Stimulated activated CD4-positive, alpha-beta T cell treated with anti-CD3 and anti-CD28 coated beads, Interleukin-1b, Interleukin-23, amount 100 ng/mL, for 4 hours (primary cell): ENCODE data around the gene RASGRF1.
"Not testable (repeated sequence)": the region's sequence is repeated elsewhere in the genome, so short reads cannot be mapped to it uniquely, and the experiment has no call there.

Experiments used
- DNase-seq, 2 donors: peaks; one replicate each; pipeline ENCODE4 v3.0.0-alpha.2; 2020; ENCODE audit warnings: low read depth in 2 of 2

Gene RASGRF1, protein sequence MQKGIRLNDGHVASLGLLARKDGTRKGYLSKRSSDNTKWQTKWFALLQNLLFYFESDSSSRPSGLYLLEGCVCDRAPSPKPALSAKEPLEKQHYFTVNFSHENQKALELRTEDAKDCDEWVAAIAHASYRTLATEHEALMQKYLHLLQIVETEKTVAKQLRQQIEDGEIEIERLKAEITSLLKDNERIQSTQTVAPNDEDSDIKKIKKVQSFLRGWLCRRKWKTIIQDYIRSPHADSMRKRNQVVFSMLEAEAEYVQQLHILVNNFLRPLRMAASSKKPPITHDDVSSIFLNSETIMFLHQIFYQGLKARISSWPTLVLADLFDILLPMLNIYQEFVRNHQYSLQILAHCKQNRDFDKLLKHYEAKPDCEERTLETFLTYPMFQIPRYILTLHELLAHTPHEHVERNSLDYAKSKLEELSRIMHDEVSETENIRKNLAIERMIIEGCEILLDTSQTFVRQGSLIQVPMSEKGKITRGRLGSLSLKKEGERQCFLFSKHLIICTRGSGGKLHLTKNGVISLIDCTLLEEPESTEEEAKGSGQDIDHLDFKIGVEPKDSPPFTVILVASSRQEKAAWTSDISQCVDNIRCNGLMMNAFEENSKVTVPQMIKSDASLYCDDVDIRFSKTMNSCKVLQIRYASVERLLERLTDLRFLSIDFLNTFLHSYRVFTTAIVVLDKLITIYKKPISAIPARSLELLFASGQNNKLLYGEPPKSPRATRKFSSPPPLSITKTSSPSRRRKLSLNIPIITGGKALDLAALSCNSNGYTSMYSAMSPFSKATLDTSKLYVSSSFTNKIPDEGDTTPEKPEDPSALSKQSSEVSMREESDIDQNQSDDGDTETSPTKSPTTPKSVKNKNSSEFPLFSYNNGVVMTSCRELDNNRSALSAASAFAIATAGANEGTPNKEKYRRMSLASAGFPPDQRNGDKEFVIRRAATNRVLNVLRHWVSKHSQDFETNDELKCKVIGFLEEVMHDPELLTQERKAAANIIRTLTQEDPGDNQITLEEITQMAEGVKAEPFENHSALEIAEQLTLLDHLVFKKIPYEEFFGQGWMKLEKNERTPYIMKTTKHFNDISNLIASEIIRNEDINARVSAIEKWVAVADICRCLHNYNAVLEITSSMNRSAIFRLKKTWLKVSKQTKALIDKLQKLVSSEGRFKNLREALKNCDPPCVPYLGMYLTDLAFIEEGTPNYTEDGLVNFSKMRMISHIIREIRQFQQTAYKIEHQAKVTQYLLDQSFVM (N-terminal part only)

DNA sequence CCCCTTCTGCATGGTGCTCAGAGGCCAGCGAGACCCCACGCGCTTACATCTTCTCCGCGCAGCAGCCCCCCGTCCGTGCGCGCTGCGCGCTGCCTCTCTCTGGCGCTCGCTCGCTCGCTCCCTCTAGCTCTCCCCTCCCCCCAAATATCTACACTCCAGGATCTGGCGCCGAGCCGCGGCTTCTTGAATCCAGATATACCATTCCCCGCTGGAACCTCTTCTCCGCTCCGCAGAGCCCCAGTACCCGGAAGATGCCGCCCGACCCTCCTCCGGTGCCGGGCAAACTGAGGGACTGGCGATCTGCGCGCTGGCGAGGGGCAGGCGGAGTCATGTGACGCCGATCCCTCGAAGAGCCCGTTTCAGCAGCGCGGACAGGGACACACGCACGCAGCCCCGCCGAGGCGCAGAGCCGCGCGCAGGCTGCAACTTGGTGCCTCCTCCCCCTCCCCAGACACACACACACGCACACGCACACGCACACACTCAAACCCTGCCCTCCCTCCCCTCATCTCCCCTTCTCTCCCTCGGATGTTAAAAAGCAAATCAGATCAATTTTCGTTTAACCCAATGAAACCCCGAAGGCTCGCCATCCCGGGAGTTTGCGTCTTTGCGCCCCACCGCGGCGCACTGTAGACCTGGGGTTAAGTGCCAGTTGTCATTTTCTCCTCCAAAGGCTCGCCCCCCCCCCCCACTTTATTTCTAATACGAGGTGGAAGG lies at the start of gene RASGRF1:
TSS of gene RASGRF1 (minus strand) at position 294 of the 717 bp plus-strand sequence. CDS start at position 12, 282 bp downstream.
- no peak for DNase-seq

- DNase-seq, result no peak
These were observed 46.0 kb upstream of the RASGRF1 start for GRCh38 chr15:79136434-79137046.

- no peak for DNase-seq
These were observed 42.7 kb upstream of the RASGRF1 start for GRCh38 chr15:79133309-79133708.

- DNase-seq, result no peak
These were observed 42.2 kb upstream of the RASGRF1 start for GRCh38 chr15:79132770-79133169.

DNA sequence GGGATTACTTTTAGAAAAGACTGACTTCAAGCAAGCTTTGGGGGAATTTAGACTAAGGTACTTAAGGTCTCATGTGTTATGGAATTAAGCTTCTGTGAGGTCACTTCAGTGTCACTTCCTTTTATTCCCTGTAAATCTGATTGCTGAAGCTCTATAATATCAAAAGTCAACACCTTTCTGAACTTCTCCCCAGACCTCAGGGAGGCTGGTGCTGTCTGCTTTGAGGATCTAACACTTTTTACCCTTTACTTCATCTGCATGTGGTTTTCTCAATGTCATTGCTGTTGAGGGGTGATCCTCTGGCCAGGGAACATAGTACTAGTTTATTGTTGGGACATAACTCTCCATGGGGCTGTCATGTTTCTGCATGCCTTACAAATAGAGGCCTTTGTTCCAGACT lies 41.8 kb upstream of the RASGRF1 start:
- no peak for DNase-seq

GRCh38 chr15:79130535-79131130 lies 40.1 kb upstream of the RASGRF1 start:
- DNase-seq, result no peak

- DNase-seq, result no peak
These were observed 38.7 kb upstream of the RASGRF1 start for GRCh38 chr15:79129235-79129634.

GRCh38 chr15:79128556-79128955 lies 38.0 kb upstream of the RASGRF1 start:
- DNase-seq, result no peak

GRCh38 chr15:79124388-79124787 lies 33.8 kb upstream of the RASGRF1 start:
- DNase-seq, result no peak

DNA sequence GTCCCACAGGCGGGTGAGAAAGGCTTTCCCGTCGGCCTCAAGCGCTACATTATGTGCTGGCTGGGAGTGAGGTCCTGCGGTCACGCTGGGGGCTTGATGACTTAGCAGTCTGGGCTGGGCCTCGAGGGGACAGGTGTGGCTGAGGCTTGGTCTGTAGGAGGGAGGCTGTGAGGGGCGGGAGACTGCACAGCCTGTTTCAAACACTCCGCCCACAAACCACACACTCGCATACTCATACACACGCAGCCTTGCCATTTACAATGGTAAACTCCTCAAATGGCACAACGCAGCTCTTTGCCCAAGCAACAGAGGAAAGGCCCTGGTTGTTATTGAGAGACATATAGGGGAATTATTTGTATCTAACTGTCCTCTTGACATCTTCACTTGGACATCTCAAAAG lies 32.4 kb upstream of the RASGRF1 start:
- no peak for DNase-seq

GRCh38 chr15:79122391-79122790 lies 31.8 kb upstream of the RASGRF1 start:
- no peak for DNase-seq

GRCh38 chr15:79121571-79121970 lies 31.0 kb upstream of the RASGRF1 start:
- DNase-seq, result no peak

GRCh38 chr15:79117442-79118204 lies 27.0 kb upstream of the RASGRF1 start:
- DNase-seq, result no peak

DNA sequence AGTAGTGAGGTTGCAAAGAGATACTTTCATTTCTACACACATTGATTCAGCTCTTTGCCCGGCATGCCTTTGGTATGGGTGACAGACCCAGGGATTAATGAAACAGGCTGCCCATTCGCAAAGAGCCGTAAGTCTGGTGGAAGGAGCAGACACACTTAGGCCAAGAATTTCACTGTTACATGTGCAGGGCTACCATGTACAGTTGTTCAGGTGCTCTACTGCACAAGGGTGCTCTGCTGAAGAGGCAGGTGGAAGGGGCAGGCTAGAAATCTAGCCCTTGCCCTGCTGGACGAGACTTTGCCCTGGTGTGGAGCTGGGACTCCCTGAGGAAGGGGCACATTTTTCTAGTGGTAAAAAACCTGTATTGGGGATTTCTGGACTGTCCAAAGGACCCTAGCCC lies 26.2 kb upstream of the RASGRF1 start:
- no peak for DNase-seq

GRCh38 chr15:79115986-79116665 lies 25.5 kb upstream of the RASGRF1 start:
- DNase-seq, result no peak

DNA sequence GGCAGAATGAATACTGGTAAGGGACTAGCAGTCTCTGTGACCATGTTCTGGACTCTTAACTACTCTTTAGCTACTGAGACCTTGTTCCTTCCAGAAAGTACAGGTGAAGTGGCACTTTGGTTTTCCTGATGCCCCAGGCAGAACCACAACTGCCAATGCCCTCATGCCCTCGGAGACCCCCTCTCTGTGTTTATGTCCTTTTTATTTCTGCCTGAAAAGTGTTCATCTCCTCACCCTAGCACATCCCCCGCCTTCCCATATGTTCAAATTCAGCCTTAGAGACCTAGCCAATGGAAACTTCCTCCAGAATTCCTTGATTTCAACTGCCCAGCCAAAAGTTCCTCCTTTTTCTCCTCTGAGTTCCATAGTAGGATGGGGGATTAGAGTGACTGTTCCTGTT lies 23.3 kb upstream of the RASGRF1 start:
- DNase-seq, result no peak

DNA sequence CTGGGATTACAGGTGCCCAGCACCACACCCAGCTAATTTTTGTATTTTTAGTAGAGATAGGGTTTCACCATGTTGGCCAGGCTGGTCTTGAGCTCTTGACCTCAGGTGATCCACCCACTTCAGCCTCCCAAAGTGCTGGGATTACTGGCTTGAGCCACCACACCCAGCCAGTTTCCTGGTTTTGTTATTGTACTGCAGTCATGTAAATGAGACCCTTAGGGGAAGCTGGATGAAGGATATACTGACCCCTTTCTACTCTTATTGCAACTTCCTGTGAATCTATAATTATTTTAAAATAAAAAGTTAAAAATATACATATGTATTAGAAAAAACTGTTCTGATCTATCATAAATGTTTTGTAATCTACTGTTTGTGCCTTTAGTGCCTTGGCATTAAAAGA lies 20.8 kb upstream of the RASGRF1 start:
- not testable (repeated sequence) for DNase-seq

DNA sequence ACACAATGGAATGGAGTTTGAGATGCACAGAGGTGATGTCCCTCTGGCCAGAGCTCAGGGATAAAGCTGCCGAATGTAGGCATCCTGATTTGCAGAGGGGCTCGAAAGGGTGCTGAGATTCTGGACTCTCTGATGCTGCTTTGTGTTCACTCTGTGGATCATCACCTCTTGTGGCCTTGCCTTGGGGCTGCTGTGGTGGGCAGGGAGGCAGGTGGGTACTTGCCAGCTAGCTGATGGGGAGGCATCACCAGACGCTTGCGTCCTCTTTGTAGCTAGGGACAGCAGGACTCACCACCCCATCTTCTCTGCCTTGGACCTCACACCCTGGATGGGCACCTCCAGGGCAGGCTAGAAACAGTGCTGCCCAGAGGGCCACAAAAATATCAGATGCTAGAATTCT lies 14.6 kb upstream of the RASGRF1 start:
- DNase-seq, result no peak

- DNase-seq, result no peak
These were observed 12.0 kb upstream of the RASGRF1 start for GRCh38 chr15:79102595-79102994.
